MM.1S (cell line): ENCODE data around the gene THEM4.
"Not testable (repeated sequence)": the region's sequence is repeated elsewhere in the genome, so short reads cannot be mapped to it uniquely, and the experiment has no call there.

ENCODE experiments used
- CTCF ChIP-seq: fragments of 300-600 bp; sonication (generic); IDR thresholded peaks from 2 replicates; pipeline ENCODE4 v1.5.1; 2016; ENCODE audit warnings: antibody characterized with exemption, low read length, mixed read lengths
- EZH2 ChIP-seq: fragments of 300-600 bp; sonication (generic); optimal IDR thresholded peaks from 2 replicates; pipeline ENCODE3; 2017; ENCODE audit warnings: low read depth, mild to moderate bottlenecking, antibody characterized with exemption, low read length, mixed read lengths
- EZH2phosphoT487 ChIP-seq: fragments of 300-600 bp; sonication (generic); IDR thresholded peaks from 2 replicates; pipeline ENCODE4 v1.6.1; 2018; ENCODE audit warnings: antibody characterized with exemption, low read length

GRCh38 chr1:151906324-151906645 lies 3.0 kb downstream of the THEM4 start:
- not testable (repeated sequence) for TF ChIP-seq EZH2, CTCF, EZH2phosphoT487
